HG03045 (cell line): ENCODE data around the gene GET4.

Experiments
- ATAC-seq: cut with Tn5 transposase; IDR thresholded peaks from one replicate; pipeline ENCODE4 v1.9.1; 2021; ENCODE audit warnings: mild to moderate bottlenecking, moderate library complexity; ENCODE audit not compliant: unreplicated experiment

Gene GET4

DNA sequence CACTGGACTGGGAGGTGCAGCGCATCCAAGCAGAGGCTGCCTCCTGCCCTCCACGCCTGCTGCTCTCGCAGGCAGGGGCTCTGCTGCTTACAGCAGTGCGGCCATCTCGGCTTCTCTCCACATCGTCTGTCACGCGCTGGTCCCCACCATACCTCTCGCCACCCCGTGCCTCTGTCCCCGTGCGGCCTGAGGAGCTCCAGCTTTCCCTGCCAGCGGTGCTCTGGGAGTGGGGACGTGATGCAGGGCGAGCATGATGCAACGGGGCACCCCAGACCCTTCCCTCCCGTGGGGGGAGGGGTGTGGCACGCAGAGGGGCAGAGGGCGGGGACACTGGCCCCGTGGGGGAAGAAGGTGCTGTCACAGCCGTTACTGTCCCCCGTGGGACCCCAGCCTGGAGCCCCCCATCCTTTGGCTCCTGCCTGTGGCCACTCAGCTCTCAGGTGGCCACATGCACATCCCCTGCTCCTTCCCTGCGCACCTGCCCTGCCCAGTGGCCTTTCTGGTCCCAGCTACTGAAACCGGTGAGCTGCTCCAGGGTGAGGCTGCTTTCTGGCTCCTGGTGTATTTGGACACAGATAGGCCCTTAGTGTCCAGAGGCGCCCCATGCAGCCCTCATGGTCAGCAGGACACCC, 9.0 kb downstream of the GET4 start:
- no peak for ATAC-seq

DNA sequence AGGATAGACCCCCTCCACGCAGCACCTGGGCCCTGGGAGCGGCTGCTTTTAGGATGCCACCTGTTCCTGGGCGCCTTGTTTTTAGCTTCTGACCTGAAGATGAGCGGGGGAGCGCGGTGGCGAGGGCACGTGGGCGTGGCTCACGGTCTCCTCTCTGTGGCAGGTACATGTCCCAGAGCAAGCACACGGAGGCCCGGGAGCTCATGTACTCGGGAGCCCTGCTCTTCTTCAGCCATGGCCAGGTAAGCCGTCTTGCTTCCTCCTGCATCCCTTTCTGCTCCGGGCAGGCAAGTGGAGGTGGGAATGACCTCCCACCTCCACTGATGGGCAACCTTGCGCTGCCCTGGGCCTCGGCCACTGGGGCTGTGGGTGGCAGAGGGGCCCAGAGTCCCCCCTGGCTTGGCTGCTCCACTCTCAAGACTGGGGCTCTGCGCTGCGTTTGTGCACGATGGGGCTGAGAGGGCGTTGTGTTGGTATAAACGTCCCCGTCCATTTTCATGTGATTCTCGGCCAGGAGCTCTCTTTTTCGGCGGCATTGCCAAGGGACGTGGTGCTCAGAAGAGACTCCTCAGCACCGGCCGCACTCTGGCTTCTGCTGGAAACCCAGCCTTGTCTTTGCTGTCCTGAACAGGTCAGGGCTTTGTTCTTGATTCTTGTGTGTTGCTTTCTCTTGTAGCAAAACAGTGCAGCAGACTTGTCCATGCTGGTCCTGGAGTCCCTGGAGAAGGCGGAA, 9.7 kb downstream of the GET4 start:
- ATAC-seq: no peak

DNA sequence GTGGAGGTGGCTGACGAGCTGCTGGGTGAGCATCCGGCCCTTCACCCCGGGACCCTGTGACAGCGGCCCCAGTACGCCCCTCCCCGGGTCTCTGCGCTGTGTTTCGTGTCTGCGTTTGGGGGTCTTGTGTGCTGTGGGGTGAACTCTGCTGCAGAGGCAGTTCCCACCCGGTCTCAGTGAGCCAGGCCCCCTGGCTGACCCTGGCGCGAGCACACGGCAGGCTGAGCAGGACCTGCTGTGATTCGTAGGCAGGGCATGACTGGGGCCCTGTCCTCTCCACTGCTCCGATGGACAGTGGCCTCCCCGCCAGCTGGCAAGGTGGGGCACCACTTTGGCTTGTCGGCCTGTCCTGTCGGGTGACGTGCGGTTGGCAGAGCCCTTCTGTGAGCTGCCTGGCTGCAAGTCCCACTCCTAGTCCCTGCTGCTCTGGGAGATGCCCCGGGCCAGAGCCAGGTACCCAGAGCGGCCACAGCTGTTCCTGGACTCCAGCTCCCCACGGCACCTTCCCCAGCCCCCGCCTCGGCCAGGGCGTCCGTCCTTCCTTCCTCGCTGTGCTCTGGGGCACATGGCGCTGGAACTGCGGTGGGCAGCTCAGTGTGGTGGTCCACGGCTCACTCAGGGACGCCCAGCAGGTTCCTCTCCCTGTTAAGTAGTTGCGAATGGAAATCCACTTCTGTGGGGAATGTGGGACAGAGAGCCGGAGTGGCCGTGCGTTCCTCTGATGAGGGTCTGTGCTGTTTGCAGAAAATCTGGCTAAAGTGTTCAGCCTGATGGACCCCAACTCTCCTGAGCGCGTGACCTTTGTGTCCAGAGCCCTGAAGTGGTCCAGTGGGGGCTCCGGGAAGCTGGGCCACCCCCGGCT, 10.5 kb downstream of the GET4 start:
- no peak for ATAC-seq

DNA sequence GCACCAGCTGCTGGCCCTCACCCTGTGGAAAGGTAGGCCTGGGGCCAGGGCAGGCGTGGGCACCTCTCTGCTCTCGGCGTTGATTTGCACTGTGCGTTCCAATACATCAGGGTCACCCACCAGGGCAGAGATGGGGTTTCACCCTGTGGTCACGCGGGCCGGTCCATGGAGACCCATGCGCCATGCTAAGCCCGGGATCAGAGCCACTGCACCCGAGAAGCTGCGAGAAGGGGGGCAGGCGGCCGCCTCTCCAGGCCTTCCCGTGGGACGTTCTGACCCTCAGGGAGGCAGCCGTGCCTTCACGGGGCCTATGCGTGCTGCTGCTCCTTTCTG, 11.1 kb downstream of the GET4 start:
- no peak for ATAC-seq

DNA sequence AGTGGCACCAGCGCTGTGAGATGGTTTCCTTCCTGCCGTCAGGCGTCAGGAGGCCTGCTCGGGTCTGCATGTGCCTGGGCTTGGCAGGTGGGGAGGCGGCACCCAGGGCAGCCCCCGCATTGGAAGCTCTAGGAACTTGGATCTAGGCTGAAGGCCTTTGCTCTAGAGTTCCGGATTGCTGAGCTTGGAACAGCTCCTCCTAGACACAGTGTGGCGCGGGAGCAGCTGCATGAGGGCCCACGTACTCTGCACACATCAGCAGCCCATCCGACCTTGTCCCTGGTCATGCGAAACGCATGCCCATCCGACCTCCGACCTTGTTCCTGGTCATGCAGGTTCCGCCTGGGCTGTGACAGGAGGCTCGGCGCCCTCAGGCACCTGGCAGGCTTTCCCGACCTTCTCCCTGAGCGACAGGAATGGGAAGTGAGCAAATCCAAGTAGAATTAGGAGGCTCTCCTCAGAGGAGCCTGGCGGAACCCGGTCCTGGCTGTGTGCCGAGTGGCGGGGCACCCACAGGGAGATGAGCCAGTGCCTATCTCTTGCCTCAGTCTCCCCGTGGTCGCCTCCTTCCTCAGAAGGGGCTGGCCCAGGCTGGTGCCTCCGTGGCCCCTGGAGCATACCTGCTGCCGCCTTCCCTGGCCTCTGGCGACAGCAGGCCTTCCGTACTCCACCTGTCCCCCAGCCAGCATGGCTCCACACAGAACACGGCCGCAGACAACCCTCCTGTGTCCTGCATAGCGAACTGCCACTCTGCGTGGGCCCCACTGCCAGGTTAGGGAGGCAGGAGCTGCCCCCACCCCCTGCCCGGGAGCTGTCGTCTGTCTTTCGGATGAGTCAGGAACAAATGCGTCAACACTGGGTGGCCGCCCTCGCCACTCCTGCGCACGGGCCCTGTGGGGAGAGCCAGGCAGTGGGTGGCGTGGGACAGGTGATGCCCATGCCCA, 12.0 kb downstream of the GET4 start:
- no peak for ATAC-seq

DNA sequence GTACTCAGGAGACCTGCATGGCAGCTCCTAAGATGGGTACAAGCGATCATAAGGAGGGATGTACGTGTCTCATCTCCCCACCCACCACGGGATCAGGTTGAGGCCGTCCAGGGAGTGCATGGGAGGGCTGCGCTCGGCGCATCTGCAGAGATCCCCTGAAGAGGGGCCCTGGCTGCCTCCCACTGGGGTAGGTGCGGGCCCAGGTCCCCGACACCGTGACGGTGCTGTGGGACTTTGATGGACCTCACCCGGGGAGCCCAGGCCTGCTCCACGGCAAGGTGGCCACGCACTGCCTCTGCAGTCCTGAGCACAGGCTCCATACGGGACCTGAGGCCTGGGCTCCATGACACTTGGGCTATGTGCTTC, 12.7 kb downstream of the GET4 start:
- no peak for ATAC-seq

DNA sequence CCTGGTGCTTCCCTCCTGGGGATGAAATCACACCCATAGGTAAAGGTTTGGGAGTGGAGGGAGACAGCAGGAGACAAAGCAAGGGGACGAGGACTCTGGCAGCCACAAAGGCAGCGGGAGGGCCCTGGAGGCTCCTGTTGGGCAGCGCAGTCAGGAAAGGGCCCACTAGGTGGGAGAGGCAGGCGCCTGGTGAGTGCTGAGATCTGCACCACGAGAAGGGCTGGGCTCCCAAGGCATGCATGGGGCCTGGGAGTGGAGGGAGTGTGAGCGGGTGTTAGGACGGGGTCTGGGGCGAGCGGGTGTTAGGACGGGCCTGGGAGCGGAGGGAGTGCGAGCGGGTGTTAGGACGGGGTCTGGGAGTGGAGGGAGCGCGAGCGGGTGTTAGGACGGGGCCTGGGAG, 13.0 kb downstream of the GET4 start:
- ATAC-seq: no peak

DNA sequence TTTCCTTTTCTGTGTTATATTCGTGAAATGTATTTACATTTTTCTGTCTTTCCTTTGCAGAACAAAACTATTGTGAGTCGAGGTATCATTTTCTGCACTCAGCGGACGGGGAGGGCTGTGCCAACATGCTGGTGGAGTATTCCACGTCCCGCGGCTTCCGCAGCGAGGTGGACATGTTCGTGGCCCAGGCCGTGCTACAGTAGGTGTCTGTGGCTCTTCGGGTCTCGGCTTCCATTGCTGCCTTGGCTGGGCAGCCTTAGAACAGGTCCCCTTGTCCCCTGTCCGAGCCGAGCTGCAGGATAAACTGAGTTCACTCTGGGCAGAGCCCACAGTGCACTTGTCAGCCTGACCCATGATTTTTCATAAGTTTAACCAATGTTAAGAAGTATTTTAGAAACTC, 14.5 kb downstream of the GET4 start:
- ATAC-seq: no peak

DNA sequence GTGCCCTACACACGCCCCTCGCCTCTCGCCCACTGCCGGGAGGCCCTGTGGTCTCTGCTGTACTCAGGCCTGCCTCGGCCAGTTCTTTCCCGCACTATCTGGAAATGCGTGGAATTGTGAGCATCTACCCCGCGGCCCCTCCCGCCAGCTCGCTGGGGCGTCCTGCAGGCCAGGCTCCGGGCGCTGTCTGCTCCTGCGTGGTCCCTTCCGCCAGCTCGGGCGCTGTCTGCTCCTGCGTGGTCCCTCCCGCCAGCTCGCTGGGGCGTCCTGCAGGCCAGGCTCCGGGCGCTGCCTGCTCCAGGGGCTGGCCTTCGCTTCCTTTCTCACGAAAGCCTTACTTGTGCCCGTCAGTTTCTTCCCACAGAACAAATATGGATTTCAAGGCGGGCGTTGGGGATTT, 14.9 kb downstream of the GET4 start:
- no peak for ATAC-seq

DNA sequence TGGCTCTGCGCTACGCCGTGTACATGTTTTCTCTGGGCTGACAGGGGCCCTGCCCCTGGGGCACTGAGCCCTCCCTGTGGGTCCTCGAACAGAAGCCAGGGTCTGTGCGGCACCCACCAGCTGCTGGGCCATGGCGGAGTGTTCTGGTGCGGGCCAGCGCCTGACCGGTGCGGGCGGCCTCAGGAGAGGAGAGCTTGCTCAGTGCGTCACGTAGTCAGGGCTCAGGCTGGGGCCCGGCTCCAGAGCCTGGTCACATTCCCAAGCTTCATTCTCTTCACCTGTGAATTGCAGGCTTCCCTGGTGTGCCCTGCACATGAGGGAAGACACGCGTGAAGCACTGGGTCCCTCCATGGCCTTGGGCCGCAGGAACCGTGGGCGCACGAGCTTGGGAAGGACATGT, 15.5 kb downstream of the GET4 start:
- ATAC-seq: no peak

DNA sequence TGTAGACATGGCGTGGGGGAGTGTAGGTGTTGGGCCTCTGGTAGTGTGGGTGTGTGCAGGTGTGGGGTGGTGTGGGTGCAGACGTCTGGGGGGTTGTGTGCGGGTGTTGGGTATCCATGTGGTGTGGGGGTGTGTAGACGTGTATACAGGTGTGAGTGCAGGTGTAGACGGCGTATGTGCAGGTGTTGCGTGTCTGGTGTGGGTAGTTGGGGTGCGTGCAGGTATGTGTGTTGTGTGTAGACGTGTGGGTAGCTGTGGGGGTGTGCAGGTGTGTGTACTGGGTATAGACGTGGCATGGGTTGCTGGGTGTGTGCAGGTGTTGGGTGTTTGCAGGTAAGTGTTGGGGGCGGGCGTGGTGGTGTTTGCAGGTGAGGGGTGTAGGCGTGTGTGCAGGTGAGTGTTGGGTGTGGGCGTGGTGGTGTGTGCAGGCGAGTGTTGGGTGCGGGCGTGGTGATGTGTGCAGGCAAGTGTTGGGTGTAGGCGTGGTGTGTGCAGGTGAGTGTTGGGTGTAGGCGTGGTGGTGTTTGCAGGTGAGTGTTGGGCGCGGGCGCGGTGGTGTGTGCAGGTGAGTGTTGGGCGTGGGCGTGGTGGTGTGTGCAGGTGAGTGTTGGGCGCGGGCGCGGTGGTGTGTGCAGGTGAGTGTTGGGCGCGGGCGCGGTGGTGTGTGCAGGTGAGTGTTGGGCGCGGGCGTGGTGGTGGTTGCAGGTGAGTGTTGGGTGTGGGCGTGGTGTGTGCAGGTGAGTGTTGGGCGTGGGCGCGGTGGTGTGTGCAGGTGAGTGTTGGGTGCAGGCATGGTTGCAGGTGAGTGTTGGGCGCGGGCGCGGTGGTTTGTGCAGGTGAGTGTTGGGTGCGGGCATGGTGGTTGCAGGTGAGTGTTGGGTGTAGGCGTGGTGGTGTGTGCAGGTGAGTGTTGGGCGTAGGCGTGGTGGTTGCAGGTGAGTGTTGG, 16.6 kb downstream of the GET4 start:
- no peak for ATAC-seq

DNA sequence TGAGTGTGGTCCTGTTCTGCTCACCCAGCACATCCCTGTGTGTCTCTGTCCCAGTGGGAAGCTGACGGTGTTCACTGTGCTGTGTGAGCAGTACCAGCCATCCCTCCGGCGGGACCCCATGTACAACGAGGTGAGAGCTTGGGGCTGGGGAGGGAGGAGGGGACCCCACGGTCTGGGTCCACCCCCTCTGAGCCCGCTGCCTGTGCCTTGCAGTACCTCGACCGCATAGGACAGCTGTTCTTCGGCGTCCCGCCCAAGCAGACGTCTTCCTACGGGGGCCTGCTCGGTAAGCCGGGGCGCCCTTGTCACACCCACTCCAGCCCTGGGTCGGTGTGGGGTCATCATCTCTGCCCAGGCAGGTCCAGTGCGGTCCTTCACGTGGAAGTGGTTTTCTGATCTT, 17.3 kb downstream of the GET4 start:
- ATAC-seq: no peak

DNA sequence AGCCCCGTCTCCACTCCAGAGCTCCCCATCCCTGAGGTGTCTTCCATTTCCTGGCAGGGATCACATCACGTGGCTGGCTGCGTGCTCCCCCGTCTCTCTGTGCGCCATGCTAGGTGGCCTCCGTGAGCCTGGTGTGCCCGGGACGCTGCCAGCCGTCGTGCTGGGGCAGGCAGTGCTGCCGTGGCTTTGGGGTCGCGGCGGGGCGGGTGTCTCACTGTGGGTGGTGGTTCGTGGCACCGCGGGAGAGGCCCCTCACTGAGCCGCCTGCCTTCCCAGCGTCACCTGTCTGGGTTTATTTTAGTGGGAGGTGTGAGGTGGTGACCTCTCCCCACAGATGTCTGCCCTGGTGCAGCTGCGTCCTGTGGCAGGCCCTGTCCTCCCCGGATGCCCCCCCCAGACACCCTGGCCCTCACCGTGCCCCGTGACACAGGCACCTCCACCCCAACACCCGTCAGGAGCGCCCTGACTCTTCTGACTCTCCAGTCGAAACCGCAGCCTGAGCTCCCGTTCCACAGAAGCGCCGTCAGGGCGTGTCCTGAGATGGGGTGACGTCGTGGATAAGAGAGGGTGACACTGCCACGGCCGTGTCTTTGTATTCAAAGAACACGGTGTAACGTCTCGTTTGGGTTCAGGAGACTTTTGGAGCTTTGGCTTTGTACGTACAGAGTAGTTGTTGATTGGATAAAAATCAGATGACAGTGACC, 18.0 kb downstream of the GET4 start:
- ATAC-seq: no peak

DNA sequence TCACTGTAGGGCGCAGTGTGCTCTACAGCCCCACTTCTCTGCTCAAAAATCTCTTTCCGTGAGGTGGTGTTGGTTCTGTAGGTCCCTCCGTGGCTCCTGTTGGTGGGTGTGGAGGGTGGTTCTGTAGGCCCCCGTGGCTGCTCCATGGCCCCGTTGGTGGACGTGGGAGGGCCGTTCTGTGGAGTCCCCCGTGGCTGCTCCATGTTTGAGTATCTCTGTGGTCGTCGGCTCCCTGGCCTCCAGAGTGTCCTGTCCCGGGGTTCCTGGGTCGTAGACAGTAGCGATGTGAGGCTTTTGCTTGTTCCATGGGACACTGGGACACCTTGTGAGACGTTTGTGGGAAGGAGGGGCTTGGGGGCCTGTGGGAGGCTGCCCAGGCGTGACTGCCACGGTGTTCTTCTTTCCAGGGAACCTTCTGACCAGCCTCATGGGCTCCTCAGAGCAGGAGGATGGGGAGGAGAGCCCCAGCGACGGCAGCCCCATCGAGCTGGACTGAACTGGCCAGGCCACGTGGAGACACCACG, 18.6 kb downstream of the GET4 start:
- no peak for ATAC-seq

DNA sequence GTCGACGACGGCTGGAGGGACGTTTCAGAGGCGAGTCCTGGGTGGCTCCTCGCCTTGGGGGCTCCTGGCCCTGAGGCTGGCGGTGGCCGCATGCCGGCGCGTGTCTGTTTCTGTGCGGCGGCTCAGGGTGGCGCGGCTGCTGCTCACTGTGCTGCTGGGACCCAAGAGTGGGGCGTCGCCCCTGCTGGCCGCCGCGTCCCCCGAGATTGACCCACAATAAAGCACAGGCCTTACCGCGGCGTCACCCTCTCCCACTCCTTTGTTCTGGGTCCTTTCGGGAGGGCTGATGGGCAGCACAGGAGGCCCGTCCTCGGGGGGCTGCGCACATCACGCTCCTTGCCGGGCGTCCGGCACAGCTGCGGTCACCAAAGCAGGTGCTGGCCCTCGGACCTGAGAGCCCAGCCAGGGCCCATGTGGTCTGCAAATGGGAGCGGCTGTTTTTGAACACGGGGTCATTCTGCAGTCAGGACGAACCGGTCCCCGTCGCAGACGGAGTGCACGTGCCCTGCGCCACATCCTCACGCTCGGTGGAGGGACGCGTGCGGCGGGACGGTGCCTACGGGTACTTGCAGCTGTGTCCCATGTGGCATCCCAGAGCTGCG, 19.2 kb downstream of the GET4 start:
- ATAC-seq: no peak

DNA sequence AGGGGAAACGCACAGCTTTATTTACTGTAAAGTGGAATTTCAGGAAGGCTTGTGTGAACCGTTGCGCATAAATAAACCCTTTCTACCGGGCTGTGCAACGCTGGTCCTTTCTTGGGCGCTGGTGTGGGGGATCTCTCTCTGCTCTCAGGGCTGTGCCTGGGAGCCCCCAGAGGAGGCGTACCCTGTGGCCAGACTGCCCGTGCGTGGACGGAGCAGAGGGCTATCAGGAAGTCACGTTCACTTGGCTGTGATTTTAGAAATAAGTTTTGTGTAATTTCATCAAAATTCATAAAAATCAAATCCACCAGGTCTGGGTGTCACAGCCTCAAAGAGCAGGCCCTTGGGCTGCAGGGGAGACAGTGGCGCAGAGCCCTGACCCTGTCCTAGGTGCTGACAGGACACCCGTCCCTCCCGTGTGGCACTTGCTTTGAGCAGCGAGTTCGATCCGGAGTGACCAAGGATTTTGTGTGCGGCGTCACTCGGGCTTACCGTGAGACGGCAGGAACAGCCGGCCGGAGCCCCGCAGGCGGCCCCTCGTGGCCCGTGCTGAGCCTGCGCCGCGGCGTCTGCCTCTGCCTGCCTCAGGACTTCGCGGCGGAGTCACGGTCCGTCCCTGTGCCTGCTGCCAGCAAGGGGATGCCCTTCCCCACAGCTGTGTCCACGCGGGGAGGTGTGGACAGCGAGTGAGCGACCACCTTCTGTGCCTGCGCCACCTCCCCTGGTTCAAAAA, 20.2 kb downstream of the GET4 start:
- no peak for ATAC-seq

DNA sequence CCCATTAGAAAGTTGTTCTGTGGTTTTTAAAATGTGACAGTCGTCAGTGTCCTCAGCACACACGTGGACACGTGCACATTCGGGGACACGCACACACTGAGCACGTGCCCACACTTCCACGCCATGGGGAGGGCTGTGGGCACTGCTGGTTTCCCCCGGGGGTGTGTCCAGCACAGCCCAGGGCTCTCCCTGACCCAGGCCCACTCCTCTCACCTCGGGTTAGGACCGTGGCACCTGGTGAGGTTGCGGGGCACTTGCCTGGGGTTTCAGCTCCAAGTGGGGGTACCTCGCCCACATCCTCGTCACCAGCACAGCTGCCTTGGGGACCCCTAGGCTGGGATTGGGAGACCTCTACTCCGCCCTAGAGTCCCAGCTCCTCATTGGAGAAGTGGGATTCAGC, 20.7 kb downstream of the GET4 start:
- ATAC-seq: no peak

DNA sequence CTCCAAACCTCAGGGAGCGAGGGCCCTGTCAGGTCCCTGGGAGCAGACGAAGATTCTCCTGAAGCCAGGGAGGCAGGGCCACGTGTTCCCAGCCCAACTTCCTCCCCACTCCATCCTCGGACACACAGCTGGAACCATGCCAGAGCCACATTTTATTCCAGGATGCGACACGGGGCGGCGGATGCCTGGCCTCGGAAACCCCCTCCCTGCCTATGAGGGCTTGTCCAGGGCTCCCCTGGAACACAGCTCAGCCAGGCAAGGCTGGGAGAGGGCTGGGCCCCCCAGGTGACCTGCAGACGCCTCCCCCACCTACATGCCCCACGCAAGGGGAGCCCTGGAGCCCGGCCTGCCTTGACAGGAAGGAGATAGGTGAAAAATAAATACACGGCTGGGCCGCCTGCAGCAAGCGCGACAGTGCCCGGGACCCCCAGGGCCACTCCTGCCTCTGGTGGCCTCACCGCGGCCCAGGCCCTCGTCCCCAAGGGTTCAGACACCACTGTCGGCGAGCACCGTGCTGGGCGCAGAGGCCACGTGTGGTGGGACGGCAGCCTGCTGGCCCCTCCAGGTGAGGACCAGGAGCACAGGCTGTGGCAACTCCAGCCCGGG, 21.5 kb downstream of the GET4 start:
- no peak for ATAC-seq
